Body of pancreas (tissue), 4 donors: ENCODE data around the gene PDE7B. TPM values are rescaled to one million over a fixed set of nuclear protein-coding genes. Genes with fewer than 3 reads are reported as not detected.

Experiments
- ATAC-seq: fragments of 150-250 bp; one replicate; pipeline ENCODE4 v1.9.1; 2016
- DNase-seq, 4 donors: peaks; one replicate each; pipeline ENCODE4 v3.0.0-alpha.2; 2019
- H3K27ac ChIP-seq, 4 donors: fragments of 200-600 bp; sonication (generic); 1 replicate in 3 of 4; 2 replicates in 1 of 4; pipeline versions ENCODE4 v1.5.1 to v1.6.1; 2016 to 2019; ENCODE audit warnings: mild to moderate bottlenecking in 1 of 4, mixed read lengths in 1 of 4, moderate library complexity in 1 of 4
- H3K27me3 ChIP-seq, 2 donors: fragments of 200-600 bp; sonication (generic); one replicate each; pipeline ENCODE4 v1.6.0; 2016; ENCODE audit warnings: mild to moderate bottlenecking in 1 of 2
- H3K36me3 ChIP-seq, 2 donors: fragments of 200-600 bp; sonication (generic); replicated peaks in 1 of 2; 2 replicates each; pipeline ENCODE4 v1.5.1; 2016; ENCODE audit warnings: low read depth in 2 of 2; ENCODE audit not compliant: insufficient read depth in 1 of 2
- H3K4me1 ChIP-seq: fragments of 200-600 bp; sonication (generic); one replicate; pipeline ENCODE4 v1.6.0; 2016
- H3K4me3 ChIP-seq, 2 donors: fragments of 200-600 bp; sonication (generic); 1 replicate in 1 of 2; 2 replicates in 1 of 2; pipeline ENCODE4 v1.5.1; 2016 to 2019
- H3K9me3 ChIP-seq, 3 donors: fragments of 200-600 bp; sonication (generic); 1 replicate in 2 of 3; 2 replicates in 1 of 3; pipeline ENCODE4 v1.5.1; 2016
- CTCF ChIP-seq, 7 experiments: fragments of 450-650 bp in 4 of 7; fragments of 200-600 bp in 3 of 7; sonication (generic) in 3 of 7; IDR thresholded peaks; one replicate each; pipeline ENCODE4 v1.5.1; 2016 to 2019; ENCODE audit warnings: antibody characterized with exemption in 7 of 7
- POLR2A ChIP-seq, 3 donors: fragments of 450-650 bp; IDR thresholded peaks; one replicate each; pipeline ENCODE4 v1.6.1; 2016; ENCODE audit warnings: antibody characterized with exemption in 3 of 3, mild to moderate bottlenecking in 2 of 3
- WGBS, 2 donors: methylation state at CpG; one replicate each; pipeline ENCODE4 v1.1.5; 2017; 5-methylcytosine and 5-hydroxymethylcytosine counted together
- intact Hi-C: fragments of 100-400 bp; cut with DNase I; formaldehyde crosslinking; loops from one replicate; pipeline ENCODE4 v1.15.1; 2023
- total RNA-seq, 2 donors: library from RNA; depleted of rRNA; stranded (reverse); fragments of >200 nt; gene quantifications; one replicate each; pipeline ENCODE4 v1.1.0, GENCODE V29; 2016

Gene PDE7B
- total RNA-seq, 2 donors from 2014 or later = 1.0 to 2.3 TPM

- WGBS, 2 donors = 51 to 58% methylated on average over 3 of the region's 3 CpGs
- H3K36me3 ChIP-seq = no peaks in the 10 kb centered on the region
- DNase-seq = no peak
These were observed 170.8 kb downstream of the PDE7B start for GRCh38 chr6:136022224-136022874.

GRCh38 chr6:136024711-136025110, 173.2 kb downstream of the PDE7B start:
- no peaks in the 10 kb centered on the region for H3K4me1 ChIP-seq
- no peak overlapping the region for H3K4me3 ChIP-seq
- H3K27me3 ChIP-seq = no peaks in the 10 kb centered on the region
- intact Hi-C loops = no loop called here
- no peak overlapping the region for H3K27ac ChIP-seq
- no peaks in the 10 kb centered on the region for H3K9me3 ChIP-seq
- DNase-seq = no peak
- ATAC-seq = no peak
- H3K36me3 ChIP-seq = no peaks in the 10 kb centered on the region
- TF ChIP-seq CTCF (IDR thresholded peaks at IDR 0.05) (no peak), POLR2A (IDR thresholded peaks at IDR 0.05) (no peak)
- WGBS, 2 donors = 43 to 52% methylated on average over 4 of the region's 4 CpGs

More at GRCh38 chr6:136022224-136022874, 170.8 kb downstream of the PDE7B start:
- Histone ChIP-seq H3K9me3 (no peaks in the 10 kb centered on the region), H3K27ac (no peak overlapping the region), H3K4me3 (no peak overlapping the region), H3K27me3 (no peaks in the 10 kb centered on the region), H3K4me1 (no peaks in the 10 kb centered on the region)
- ATAC-seq = no peak
- TF ChIP-seq POLR2A (IDR thresholded peaks at IDR 0.05) (no peak), CTCF (IDR thresholded peaks at IDR 0.05) (no peak)
- intact Hi-C loops = no loop called here

DNA sequence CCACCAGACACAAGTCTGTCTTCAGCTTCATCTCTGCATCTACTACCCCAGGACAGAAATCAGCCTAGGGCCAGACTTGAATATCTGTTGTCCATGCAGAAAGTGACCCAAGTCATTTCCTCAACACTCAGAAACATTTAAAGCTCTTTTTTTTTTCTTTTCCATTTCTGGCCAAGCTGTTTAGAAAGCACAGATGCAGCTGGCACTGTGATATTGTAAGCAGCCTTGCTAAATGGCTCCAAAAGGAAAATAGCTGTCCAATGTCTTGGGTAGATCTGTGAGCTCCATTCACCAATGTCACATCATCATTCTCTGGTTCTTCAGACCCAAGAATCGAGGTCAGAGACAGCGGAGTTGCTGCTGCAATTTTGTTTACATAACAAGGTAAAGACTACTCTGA, 174.2 kb downstream of the PDE7B start:
- TF ChIP-seq POLR2A (IDR thresholded peaks at IDR 0.05) (no peak), CTCF (IDR thresholded peaks at IDR 0.05) (no peak)
- no peak for DNase-seq
- intact Hi-C loops = no loop called here
- ATAC-seq = no peak
- Histone ChIP-seq H3K36me3 (no peaks in the 10 kb centered on the region), H3K4me1 (no peaks in the 10 kb centered on the region), H3K27ac (no peak overlapping the region), H3K9me3 (no peaks in the 10 kb centered on the region), H3K4me3 (no peak overlapping the region), H3K27me3 (no peaks in the 10 kb centered on the region)
- 35 to 49% methylated on average over 2 of the region's 2 CpGs for WGBS, 2 donors

- ATAC-seq (no peak), DNase-seq (no peak)
- Histone ChIP-seq H3K4me3 (no peak overlapping the region), H3K9me3 (no peaks in the 10 kb centered on the region), H3K27me3 (no peaks in the 10 kb centered on the region), H3K27ac (no peak overlapping the region), H3K36me3 (no peaks in the 10 kb centered on the region), H3K4me1 (no peaks in the 10 kb centered on the region)
- TF ChIP-seq CTCF (IDR thresholded peaks at IDR 0.05) = no peak
- no peak for TF ChIP-seq POLR2A (IDR thresholded peaks at IDR 0.05)
- 57 to 70% methylated on average over 3 of the region's 3 CpGs for WGBS, 2 donors
- intact Hi-C loops = no loop called here
These were observed 178.6 kb downstream of the PDE7B start for GRCh38 chr6:136030131-136030530.

DNA sequence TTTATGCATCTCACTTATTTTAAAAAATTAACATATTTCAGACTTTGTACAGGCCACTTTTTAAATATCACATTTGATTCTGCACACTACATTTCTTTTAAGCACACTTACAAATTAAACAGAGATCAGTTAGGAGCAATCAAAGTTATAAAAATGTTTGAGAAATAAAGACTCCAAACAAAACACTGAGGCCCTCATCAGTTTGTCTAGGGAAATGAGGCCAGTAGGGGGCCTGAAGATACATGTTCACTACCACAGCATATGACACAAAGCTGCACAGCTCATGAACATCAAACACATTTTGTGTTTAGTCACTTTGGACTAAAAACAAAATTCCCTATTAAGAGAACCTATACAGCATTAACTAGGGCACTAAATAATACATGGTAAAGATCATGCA, 180.5 kb downstream of the PDE7B start:
- intact Hi-C loops = no loop called here
- Histone ChIP-seq H3K27ac (no peak overlapping the region), H3K4me3 (no peak overlapping the region), H3K36me3 (no peaks in the 10 kb centered on the region), H3K9me3 (no peaks in the 10 kb centered on the region), H3K4me1 (peaks cover 4% of the 10 kb centered on the region), H3K27me3 (no peaks in the 10 kb centered on the region)
- DNase-seq = peak in 2 of 4 donors; percentile 27 to 29
- no peak for ATAC-seq
- TF ChIP-seq CTCF (IDR thresholded peaks at IDR 0.05) (peak in 5 of 7 experiments; percentile 16 to 44 (median 37)), POLR2A (IDR thresholded peaks at IDR 0.05) (no peak)
